ENCODE results near the gene UMAD1.
A peak's percentile ranks its signal among the peaks of the same experiment; 100 is the strongest.
"Not testable (repeated sequence)": the region's sequence is repeated elsewhere in the genome, so short reads cannot be mapped to it uniquely, and the experiment has no call there.

Gene UMAD1

GRCh38 chr7:7791523-7791922, 151.0 kb downstream of the UMAD1 start:
- Histone ChIP-seq H3K4me3 (ENCODE audit: low read length) (no peak overlapping the region), H3K9ac (ENCODE audit: low read length) (no peak overlapping the region), H3K9me3 (ENCODE audit: control insufficient read depth, low read length) (no peaks in the 10 kb centered on the region), H3K36me3 (ENCODE audit: control insufficient read depth, insufficient read depth, low read length, severe bottlenecking) (no peaks in the 10 kb centered on the region), H3K27me3 (replicated peaks; ENCODE audit: control insufficient read depth, insufficient read depth, low read length) (no peaks in the 10 kb centered on the region), H3K4me1 (ENCODE audit: control insufficient read depth, insufficient read depth, low read length) (peaks cover 41% of the 10 kb centered on the region)
- DNase-seq (ENCODE audit: low read depth): peak; percentile 52

DNA sequence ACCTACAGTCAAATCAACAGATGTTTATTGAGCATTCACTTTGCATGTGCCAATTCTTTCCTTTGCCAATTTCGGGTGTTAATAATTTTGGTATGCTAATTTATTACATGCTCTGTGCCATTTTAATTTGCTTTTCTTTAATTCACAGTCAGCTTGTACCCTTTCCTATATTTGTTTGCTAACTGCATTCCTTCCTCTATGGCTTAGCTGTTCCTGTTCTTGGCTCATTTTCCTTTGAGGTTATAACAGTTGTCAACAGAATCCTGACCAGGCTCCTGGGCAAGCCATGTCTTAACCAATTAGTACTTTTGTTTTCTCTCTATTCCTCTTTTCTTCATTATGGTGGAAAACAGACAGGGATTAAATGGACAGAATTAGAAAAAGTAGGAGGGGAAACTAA, 151.5 kb downstream of the UMAD1 start:
- no peaks in the 10 kb centered on the region for H3K9me3 ChIP-seq (ENCODE audit: control insufficient read depth, low read length)
- H3K4me1 ChIP-seq (ENCODE audit: control insufficient read depth, insufficient read depth, low read length): peaks cover 41% of the 10 kb centered on the region
- H3K36me3 ChIP-seq (ENCODE audit: control insufficient read depth, insufficient read depth, low read length, severe bottlenecking): no peaks in the 10 kb centered on the region
- no peak overlapping the region for H3K9ac ChIP-seq (ENCODE audit: low read length)
- DNase-seq (ENCODE audit: low read depth): peak; percentile 65
- H3K27me3 ChIP-seq (replicated peaks; ENCODE audit: control insufficient read depth, insufficient read depth, low read length): no peaks in the 10 kb centered on the region
- no peak overlapping the region for H3K4me3 ChIP-seq (ENCODE audit: low read length)

DNA sequence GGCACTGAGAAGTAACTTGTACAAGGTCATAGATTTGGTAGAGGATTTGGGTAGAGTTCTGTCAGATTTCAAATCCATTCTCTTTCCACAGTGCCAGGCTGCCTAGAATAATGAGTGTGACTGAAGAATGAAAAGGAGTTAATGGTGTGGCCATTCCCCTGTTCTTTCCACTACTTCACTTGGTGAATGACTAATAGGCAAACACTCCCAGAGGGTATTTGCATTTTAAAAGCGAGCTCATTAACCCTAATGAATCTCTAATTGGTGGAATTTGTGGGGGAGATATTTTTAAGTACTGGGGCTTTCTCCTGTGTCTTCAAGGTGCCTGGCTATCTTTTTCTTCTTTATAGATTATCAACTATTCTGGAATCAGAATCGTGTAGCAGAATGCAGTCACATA, 152.7 kb downstream of the UMAD1 start:
- no peak for DNase-seq (ENCODE audit: low read depth)
- no peak overlapping the region for H3K4me3 ChIP-seq (ENCODE audit: low read length)

GRCh38 chr7:7793921-7794320, 153.4 kb downstream of the UMAD1 start:
- Histone ChIP-seq H3K9ac (ENCODE audit: low read length) (peak overlapping the region; percentile 8), H3K27me3 (replicated peaks; ENCODE audit: control insufficient read depth, insufficient read depth, low read length) (no peaks in the 10 kb centered on the region), H3K9me3 (ENCODE audit: control insufficient read depth, low read length) (no peaks in the 10 kb centered on the region), H3K36me3 (ENCODE audit: control insufficient read depth, insufficient read depth, low read length, severe bottlenecking) (no peaks in the 10 kb centered on the region), H3K4me3 (ENCODE audit: low read length) (no peak overlapping the region), H3K4me1 (ENCODE audit: control insufficient read depth, insufficient read depth, low read length) (peaks cover 46% of the 10 kb centered on the region)
- peak; percentile 89 for DNase-seq (ENCODE audit: low read depth)

More for the DNA sequence above, 152.7 kb downstream of the UMAD1 start:
- no peak overlapping the region for H3K9ac ChIP-seq (ENCODE audit: low read length)
- H3K27me3 ChIP-seq (replicated peaks; ENCODE audit: control insufficient read depth, insufficient read depth, low read length): no peaks in the 10 kb centered on the region
- H3K4me1 ChIP-seq (ENCODE audit: control insufficient read depth, insufficient read depth, low read length): peaks cover 41% of the 10 kb centered on the region
- no peaks in the 10 kb centered on the region for H3K36me3 ChIP-seq (ENCODE audit: control insufficient read depth, insufficient read depth, low read length, severe bottlenecking)
- H3K9me3 ChIP-seq (ENCODE audit: control insufficient read depth, low read length): no peaks in the 10 kb centered on the region

- no peak overlapping the region for H3K9ac ChIP-seq (ENCODE audit: low read length)
- no peak overlapping the region for H3K4me3 ChIP-seq (ENCODE audit: low read length)
- peak; percentile 28 for DNase-seq (ENCODE audit: low read depth)
- peaks cover 52% of the 10 kb centered on the region for H3K4me1 ChIP-seq (ENCODE audit: control insufficient read depth, insufficient read depth, low read length)
- no peaks in the 10 kb centered on the region for H3K9me3 ChIP-seq (ENCODE audit: control insufficient read depth, low read length)
- H3K36me3 ChIP-seq (ENCODE audit: control insufficient read depth, insufficient read depth, low read length, severe bottlenecking): no peaks in the 10 kb centered on the region
- H3K27me3 ChIP-seq (replicated peaks; ENCODE audit: control insufficient read depth, insufficient read depth, low read length): no peaks in the 10 kb centered on the region
These were observed 154.7 kb downstream of the UMAD1 start for GRCh38 chr7:7795203-7795602.

DNA sequence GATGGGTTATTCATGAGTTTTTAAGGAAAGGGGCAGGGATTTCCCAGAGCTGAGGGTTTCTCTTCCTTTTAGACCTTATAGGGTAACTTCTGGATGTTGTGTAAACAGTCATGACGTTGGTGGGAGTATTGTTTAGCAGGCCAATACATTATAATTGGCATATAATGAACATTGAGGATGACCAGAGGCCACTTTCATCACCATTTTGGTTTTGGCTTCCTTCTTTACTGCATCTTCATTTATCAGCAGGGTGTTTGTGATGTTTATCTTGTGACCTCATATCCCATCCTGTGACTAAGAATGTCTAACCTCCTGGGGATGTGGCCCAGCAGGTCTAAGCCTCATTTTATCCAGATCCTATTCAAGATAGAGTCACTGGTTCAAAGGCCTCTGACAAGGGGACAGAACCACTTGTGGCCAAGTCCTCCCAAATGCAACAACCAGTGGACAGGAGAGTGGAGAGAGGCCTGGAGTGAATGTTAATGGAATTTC, 155.1 kb downstream of the UMAD1 start:
- no peak overlapping the region for H3K4me3 ChIP-seq (ENCODE audit: low read length)
- H3K9me3 ChIP-seq (ENCODE audit: control insufficient read depth, low read length): no peaks in the 10 kb centered on the region
- no peaks in the 10 kb centered on the region for H3K27me3 ChIP-seq (replicated peaks; ENCODE audit: control insufficient read depth, insufficient read depth, low read length)
- H3K4me1 ChIP-seq (ENCODE audit: control insufficient read depth, insufficient read depth, low read length): peaks cover 52% of the 10 kb centered on the region
- DNase-seq (ENCODE audit: low read depth): peak; percentile 35
- H3K9ac ChIP-seq (ENCODE audit: low read length): no peak overlapping the region
- H3K36me3 ChIP-seq (ENCODE audit: control insufficient read depth, insufficient read depth, low read length, severe bottlenecking): no peaks in the 10 kb centered on the region

DNA sequence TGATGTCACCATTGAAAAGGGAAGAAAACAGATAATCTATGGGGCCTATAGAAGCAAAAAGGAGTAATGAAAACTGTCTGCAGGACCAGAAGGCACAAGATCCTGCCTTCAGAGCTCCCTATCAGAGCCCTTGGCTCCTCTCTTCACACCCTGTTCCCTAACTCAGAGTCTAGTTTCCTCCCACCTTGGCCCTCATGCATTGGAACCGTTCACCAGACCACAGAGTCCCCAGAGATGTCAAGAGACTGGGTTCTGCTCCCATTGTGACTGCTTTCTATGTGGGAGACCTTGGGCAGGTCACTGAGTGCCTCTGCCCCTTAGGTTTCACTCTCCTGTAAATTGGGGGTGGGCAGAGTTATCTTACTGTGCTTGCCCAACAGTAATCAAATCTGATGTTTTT, 158.0 kb downstream of the UMAD1 start:
- Histone ChIP-seq H3K4me3 (ENCODE audit: low read length) (no peak overlapping the region), H3K27me3 (replicated peaks; ENCODE audit: control insufficient read depth, insufficient read depth, low read length) (no peaks in the 10 kb centered on the region), H3K36me3 (ENCODE audit: control insufficient read depth, insufficient read depth, low read length, severe bottlenecking) (no peaks in the 10 kb centered on the region), H3K9me3 (ENCODE audit: control insufficient read depth, low read length) (no peaks in the 10 kb centered on the region), H3K4me1 (ENCODE audit: control insufficient read depth, insufficient read depth, low read length) (peaks cover 33% of the 10 kb centered on the region), H3K9ac (ENCODE audit: low read length) (no peak overlapping the region)
- no peak for DNase-seq (ENCODE audit: low read depth)

- Histone ChIP-seq H3K27me3 (replicated peaks; ENCODE audit: control insufficient read depth, insufficient read depth, low read length) (no peaks in the 10 kb centered on the region), H3K9ac (ENCODE audit: low read length) (no peak overlapping the region), H3K36me3 (ENCODE audit: control insufficient read depth, insufficient read depth, low read length, severe bottlenecking) (no peaks in the 10 kb centered on the region), H3K4me1 (ENCODE audit: control insufficient read depth, insufficient read depth, low read length) (peaks cover 29% of the 10 kb centered on the region), H3K9me3 (ENCODE audit: control insufficient read depth, low read length) (no peaks in the 10 kb centered on the region), H3K4me3 (ENCODE audit: low read length) (no peak overlapping the region)
- DNase-seq (ENCODE audit: low read depth): peak; percentile 69
These were observed 158.6 kb downstream of the UMAD1 start for GRCh38 chr7:7799138-7799537.

DNA sequence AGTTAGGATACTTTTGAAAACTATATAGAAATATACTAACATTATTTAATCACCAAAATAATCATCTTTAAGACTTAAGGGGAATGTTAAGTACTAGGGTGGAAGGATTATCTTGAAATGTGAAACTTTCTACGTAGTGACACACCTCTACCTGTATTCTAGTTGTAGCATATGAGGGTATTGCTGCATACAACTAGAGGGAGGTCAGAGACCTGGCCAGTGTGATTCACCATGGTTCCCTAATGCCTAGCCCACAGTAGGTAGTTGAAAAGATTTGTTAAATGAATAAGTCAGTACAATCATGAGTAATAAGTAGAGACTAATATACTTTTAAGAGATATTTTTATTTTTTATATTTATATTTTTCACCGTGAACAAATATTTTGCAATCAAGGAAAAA, 162.0 kb downstream of the UMAD1 start:
- no peaks in the 10 kb centered on the region for H3K27me3 ChIP-seq (replicated peaks; ENCODE audit: control insufficient read depth, insufficient read depth, low read length)
- no peak overlapping the region for H3K9ac ChIP-seq (ENCODE audit: low read length)
- no peak overlapping the region for H3K4me3 ChIP-seq (ENCODE audit: low read length)
- H3K9me3 ChIP-seq (ENCODE audit: control insufficient read depth, low read length): no peaks in the 10 kb centered on the region
- H3K36me3 ChIP-seq (ENCODE audit: control insufficient read depth, insufficient read depth, low read length, severe bottlenecking): no peaks in the 10 kb centered on the region
- no peak for DNase-seq (ENCODE audit: low read depth)
- H3K4me1 ChIP-seq (ENCODE audit: control insufficient read depth, insufficient read depth, low read length): peaks cover 11% of the 10 kb centered on the region

- H3K9ac ChIP-seq (ENCODE audit: low read length): no peak overlapping the region
- DNase-seq (ENCODE audit: low read depth): no peak
- peaks cover 12% of the 10 kb centered on the region for H3K4me1 ChIP-seq (ENCODE audit: control insufficient read depth, insufficient read depth, low read length)
- no peaks in the 10 kb centered on the region for H3K27me3 ChIP-seq (replicated peaks; ENCODE audit: control insufficient read depth, insufficient read depth, low read length)
- no peaks in the 10 kb centered on the region for H3K9me3 ChIP-seq (ENCODE audit: control insufficient read depth, low read length)
- no peaks in the 10 kb centered on the region for H3K36me3 ChIP-seq (ENCODE audit: control insufficient read depth, insufficient read depth, low read length, severe bottlenecking)
- no peak overlapping the region for H3K4me3 ChIP-seq (ENCODE audit: low read length)
These were observed 163.2 kb downstream of the UMAD1 start for GRCh38 chr7:7803715-7804178.

- H3K4me1 ChIP-seq (ENCODE audit: control insufficient read depth, insufficient read depth, low read length); H3K9me3 ChIP-seq (ENCODE audit: control insufficient read depth, low read length); DNase-seq (ENCODE audit: low read depth); H3K36me3 ChIP-seq (ENCODE audit: control insufficient read depth, insufficient read depth, low read length, severe bottlenecking); H3K27me3 ChIP-seq (replicated peaks; ENCODE audit: control insufficient read depth, insufficient read depth, low read length); H3K9ac ChIP-seq (ENCODE audit: low read length); H3K4me3 ChIP-seq (ENCODE audit: low read length): not testable (repeated sequence)
These were observed 164.3 kb downstream of the UMAD1 start for GRCh38 chr7:7804822-7805221.

- Histone ChIP-seq H3K9me3 (ENCODE audit: control insufficient read depth, low read length) (no peaks in the 10 kb centered on the region), H3K4me1 (ENCODE audit: control insufficient read depth, insufficient read depth, low read length) (peaks cover 4% of the 10 kb centered on the region), H3K4me3 (ENCODE audit: low read length) (no peak overlapping the region), H3K9ac (ENCODE audit: low read length) (no peak overlapping the region), H3K27me3 (replicated peaks; ENCODE audit: control insufficient read depth, insufficient read depth, low read length) (no peaks in the 10 kb centered on the region), H3K36me3 (ENCODE audit: control insufficient read depth, insufficient read depth, low read length, severe bottlenecking) (no peaks in the 10 kb centered on the region)
- no peak for DNase-seq (ENCODE audit: low read depth)
These were observed 165.1 kb downstream of the UMAD1 start for GRCh38 chr7:7805511-7806153.

Measured in adipocyte (in vitro differentiated cells).